ENCODE data around the gene HSPA12B.

DNA sequence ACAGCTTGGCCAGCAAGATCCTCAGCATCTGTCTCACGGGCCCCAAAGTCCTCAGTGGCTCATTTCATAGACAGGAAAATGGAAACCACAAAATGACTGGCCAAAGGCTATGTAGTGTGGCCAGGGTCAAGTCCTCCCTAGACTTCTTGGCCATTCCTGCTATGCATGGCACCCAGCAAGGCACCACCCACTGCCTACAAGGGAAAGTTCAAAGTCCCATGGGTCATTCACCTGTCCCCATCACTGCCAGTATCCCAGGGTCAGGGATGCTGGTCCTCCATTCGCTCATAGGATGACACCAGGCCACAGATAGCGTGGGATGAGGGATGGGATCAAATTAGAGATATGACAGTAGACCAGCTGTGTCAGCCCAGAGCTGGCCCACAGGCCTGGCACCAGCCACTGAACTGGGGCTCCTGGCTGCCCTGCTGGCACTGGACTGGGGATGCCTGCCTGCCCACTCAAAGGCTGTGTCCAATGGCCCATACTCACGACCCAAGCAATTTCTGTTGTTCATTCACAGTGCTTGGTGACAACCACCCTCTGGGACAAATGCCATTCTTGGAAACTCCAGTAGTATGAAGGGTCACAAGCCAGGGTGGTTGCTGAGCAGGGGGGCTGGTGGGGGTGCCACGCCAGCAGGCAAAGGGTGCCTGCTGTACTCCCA is 23.5 kb downstream of the HSPA12B start:
- no peak for TF ChIP-seq EZH2 (IDR thresholded peaks at IDR 0.05; ENCODE audit: borderline replicate concordance, low read length)
- TF ChIP-seq, protein P1, sequence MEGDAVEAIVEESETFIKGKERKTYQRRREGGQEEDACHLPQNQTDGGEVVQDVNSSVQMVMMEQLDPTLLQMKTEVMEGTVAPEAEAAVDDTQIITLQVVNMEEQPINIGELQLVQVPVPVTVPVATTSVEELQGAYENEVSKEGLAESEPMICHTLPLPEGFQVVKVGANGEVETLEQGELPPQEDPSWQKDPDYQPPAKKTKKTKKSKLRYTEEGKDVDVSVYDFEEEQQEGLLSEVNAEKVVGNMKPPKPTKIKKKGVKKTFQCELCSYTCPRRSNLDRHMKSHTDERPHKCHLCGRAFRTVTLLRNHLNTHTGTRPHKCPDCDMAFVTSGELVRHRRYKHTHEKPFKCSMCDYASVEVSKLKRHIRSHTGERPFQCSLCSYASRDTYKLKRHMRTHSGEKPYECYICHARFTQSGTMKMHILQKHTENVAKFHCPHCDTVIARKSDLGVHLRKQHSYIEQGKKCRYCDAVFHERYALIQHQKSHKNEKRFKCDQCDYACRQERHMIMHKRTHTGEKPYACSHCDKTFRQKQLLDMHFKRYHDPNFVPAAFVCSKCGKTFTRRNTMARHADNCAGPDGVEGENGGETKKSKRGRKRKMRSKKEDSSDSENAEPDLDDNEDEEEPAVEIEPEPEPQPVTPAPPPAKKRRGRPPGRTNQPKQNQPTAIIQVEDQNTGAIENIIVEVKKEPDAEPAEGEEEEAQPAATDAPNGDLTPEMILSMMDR (IDR thresholded peaks at IDR 0.05; ENCODE audit: low read length), result no peak
